GM21423 (cell line): ENCODE data around the gene CFAP43.
"Not testable (repeated sequence)": the region's sequence is repeated elsewhere in the genome, so short reads cannot be mapped to it uniquely, and the experiment has no call there.

Experiments
- ATAC-seq: cut with Tn5 transposase; IDR thresholded peaks from one replicate; pipeline ENCODE4 v1.9.1; 2021; ENCODE audit warnings: mild to moderate bottlenecking, moderate library complexity; ENCODE audit not compliant: unreplicated experiment

CFAP43 gene

GRCh38 chr10:104256335-104256961 lies 24.3 kb upstream of the CFAP43 start:
- no peak for ATAC-seq

GRCh38 chr10:104255311-104255981 lies 23.3 kb upstream of the CFAP43 start:
- peak; percentile 34 for ATAC-seq

- peak; percentile 79 for ATAC-seq
Observed at GRCh38 chr10:104254493-104255310, 22.5 kb upstream of the CFAP43 start, which contains the start of gene GSTO1. TSS of gene GSTO1 (plus strand) at chr10:104254892. CDS start at chr10:104254929, 37 bp downstream.

GRCh38 chr10:104253606-104254410 lies 21.6 kb upstream of the CFAP43 start:
- ATAC-seq, result no peak

- no peak for ATAC-seq
Observed at GRCh38 chr10:104253106-104253505, 20.9 kb upstream of the CFAP43 start.

GRCh38 chr10:104252368-104252767 lies 20.2 kb upstream of the CFAP43 start:
- no peak for ATAC-seq

- no peak for ATAC-seq
Observed at GRCh38 chr10:104251443-104251842, 19.3 kb upstream of the CFAP43 start.

GRCh38 chr10:104250371-104250770 lies 18.2 kb upstream of the CFAP43 start:
- no peak for ATAC-seq

GRCh38 chr10:104248931-104249330 lies 16.8 kb upstream of the CFAP43 start:
- ATAC-seq, result not testable (repeated sequence)

GRCh38 chr10:104247513-104248146 lies 15.5 kb upstream of the CFAP43 start:
- no peak for ATAC-seq

GRCh38 chr10:104246976-104247375 lies 14.8 kb upstream of the CFAP43 start:
- ATAC-seq, result no peak

GRCh38 chr10:104245066-104245632 lies 13.0 kb upstream of the CFAP43 start:
- no peak for ATAC-seq

GRCh38 chr10:104243512-104243911 lies 11.3 kb upstream of the CFAP43 start:
- no peak for ATAC-seq

GRCh38 chr10:104243009-104243408 lies 10.8 kb upstream of the CFAP43 start:
- not testable (repeated sequence) for ATAC-seq

- ATAC-seq, result no peak
Observed at GRCh38 chr10:104242545-104242944, 10.4 kb upstream of the CFAP43 start.

GRCh38 chr10:104240078-104240477 lies 7.9 kb upstream of the CFAP43 start:
- no peak for ATAC-seq

GRCh38 chr10:104235801-104236200 lies 3.6 kb upstream of the CFAP43 start:
- ATAC-seq, result no peak

GRCh38 chr10:104234934-104235333 lies 2.8 kb upstream of the CFAP43 start:
- no peak for ATAC-seq

- ATAC-seq, result no peak
Observed at GRCh38 chr10:104233817-104234216, 1.7 kb upstream of the CFAP43 start.

GRCh38 chr10:104232613-104233102 lies 494 bp upstream of the CFAP43 start:
- peak; percentile 9 for ATAC-seq
